Measurements from ENCODE around the gene TSPAN18.

GRCh38 chr11:44916331-44916730 is 189.6 kb downstream of the TSPAN18 start:
- TF ChIP-seq ZFX (IDR thresholded peaks at IDR 0.05) (no peak), CTCF (IDR thresholded peaks at IDR 0.05 in 2 of 3, conservative IDR thresholded peaks at IDR 0.05 in 1 of 3; ENCODE audit: borderline replicate concordance in 1 of 3, insufficient read depth in 1 of 3, low read depth in 2 of 3, low read length in 2 of 3) (no peak), POLR2A (IDR thresholded peaks at IDR 0.05; ENCODE audit: borderline replicate concordance, extremely low read depth, insufficient read depth, insufficient read length) (no peak), SRF (IDR thresholded peaks at IDR 0.05; ENCODE audit: low read depth) (no peak)

All from HCT116 (cell line).